ENCODE measurements around the gene GABRD. TPM values are rescaled to one million over a fixed set of nuclear protein-coding genes. Genes with fewer than 3 reads are reported as not detected.

GABRD gene
- total and polyA plus RNA-seq, 9 donors = 0.35 to 2.2 (median 0.95) TPM

DNA sequence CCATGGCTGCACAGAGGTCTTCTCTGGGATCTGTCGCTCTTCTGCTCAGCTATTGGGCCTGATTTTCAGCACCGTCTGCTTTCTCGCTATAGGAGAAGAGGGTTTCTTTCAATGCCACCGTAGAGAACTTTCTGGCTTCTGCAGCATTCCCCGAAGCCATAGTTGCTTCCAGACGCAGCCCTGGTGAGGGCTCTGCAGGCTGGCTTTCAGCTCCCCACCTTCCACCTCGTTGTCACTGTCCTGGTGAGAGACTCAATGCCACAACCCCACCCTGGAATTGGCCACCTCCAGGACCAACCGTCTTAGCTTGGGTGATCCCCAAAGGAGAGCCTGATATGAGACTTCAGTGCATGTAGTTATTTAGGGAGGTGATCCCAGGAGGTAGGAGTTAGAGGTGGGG, 19.1 kb downstream of the GABRD start:
- Histone ChIP-seq H3K27me3 (ENCODE audit: control insufficient read depth, insufficient read depth, low read length) (peaks cover 16% of the 10 kb centered on the region), H3K9me3 (replicated peaks; ENCODE audit: control insufficient read depth, low read depth, low read length) (no peaks in the 10 kb centered on the region), H3K27ac (ENCODE audit: low read length) (no peak overlapping the region), H3K4me3 (ENCODE audit: low read length) (no peak overlapping the region), H3K4me1 (ENCODE audit: control insufficient read depth, insufficient read depth, low read length) (peaks cover 10% of the 10 kb centered on the region), H3K36me3 (ENCODE audit: control insufficient read depth, insufficient read depth, low read length) (no peaks in the 10 kb centered on the region)
- no peak for DNase-seq
- 85% methylated on average over 7 of the region's 8 CpGs for WGBS (ENCODE audit: insufficient coverage)

DNA sequence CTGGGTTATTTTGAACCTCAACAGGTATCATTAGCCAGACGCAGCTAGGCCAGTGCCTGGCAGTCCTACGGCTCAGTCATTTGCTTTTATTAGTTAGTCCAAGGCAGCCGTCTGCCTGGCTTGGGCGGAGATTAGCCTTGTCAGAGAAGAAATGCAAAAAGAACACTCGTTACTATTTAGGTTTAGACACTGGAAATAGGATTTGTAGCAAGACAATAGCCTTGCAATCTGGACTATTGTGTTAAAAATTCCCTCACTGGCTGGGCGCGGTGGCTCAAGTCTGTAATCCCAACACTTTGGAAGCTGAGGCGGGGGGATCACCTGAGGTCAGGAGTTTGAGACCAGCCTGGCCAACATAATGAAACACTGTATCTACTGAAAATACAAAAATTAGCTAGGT, 20.1 kb downstream of the GABRD start:
- H3K9me3 ChIP-seq (replicated peaks; ENCODE audit: control insufficient read depth, low read depth, low read length) = no peaks in the 10 kb centered on the region
- WGBS (ENCODE audit: insufficient coverage) = 66% methylated on average over 4 of the region's 8 CpGs
- H3K27ac ChIP-seq (ENCODE audit: low read length) = no peak overlapping the region
- H3K36me3 ChIP-seq (ENCODE audit: control insufficient read depth, insufficient read depth, low read length) = no peaks in the 10 kb centered on the region
- DNase-seq = no peak
- H3K4me1 ChIP-seq (ENCODE audit: control insufficient read depth, insufficient read depth, low read length) = peaks cover 11% of the 10 kb centered on the region
- H3K27me3 ChIP-seq (ENCODE audit: control insufficient read depth, insufficient read depth, low read length) = peaks cover 14% of the 10 kb centered on the region
- H3K4me3 ChIP-seq (ENCODE audit: low read length) = no peak overlapping the region

DNA sequence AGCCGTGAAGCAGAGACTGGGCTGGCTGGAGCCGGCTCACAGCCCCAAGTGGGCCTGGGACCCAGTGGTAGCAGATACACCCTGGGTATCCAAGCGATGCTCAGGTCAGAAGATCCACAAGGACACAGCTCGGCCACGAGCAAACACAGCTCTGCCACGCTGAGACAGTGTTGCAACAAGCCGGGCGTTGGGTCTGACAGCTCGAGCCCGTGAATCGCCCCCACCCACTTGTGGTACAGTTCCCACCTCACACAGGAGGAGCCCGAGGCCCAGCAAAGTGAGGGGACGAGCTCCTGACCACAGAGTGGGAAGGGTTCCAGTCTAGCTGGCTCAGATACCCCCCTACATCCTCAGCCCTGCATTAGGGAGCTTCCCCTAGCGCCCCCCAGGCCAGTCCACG, 22.2 kb downstream of the GABRD start:
- Histone ChIP-seq H3K27me3 (ENCODE audit: control insufficient read depth, insufficient read depth, low read length) (peaks cover 23% of the 10 kb centered on the region), H3K36me3 (ENCODE audit: control insufficient read depth, insufficient read depth, low read length) (no peaks in the 10 kb centered on the region), H3K4me3 (ENCODE audit: low read length) (no peak overlapping the region), H3K27ac (ENCODE audit: low read length) (no peak overlapping the region), H3K9me3 (replicated peaks; ENCODE audit: control insufficient read depth, low read depth, low read length) (no peaks in the 10 kb centered on the region), H3K4me1 (ENCODE audit: control insufficient read depth, insufficient read depth, low read length) (peaks cover 24% of the 10 kb centered on the region)
- 74% methylated on average over 14 of the region's 15 CpGs for WGBS (ENCODE audit: insufficient coverage)
- no peak for DNase-seq

DNA sequence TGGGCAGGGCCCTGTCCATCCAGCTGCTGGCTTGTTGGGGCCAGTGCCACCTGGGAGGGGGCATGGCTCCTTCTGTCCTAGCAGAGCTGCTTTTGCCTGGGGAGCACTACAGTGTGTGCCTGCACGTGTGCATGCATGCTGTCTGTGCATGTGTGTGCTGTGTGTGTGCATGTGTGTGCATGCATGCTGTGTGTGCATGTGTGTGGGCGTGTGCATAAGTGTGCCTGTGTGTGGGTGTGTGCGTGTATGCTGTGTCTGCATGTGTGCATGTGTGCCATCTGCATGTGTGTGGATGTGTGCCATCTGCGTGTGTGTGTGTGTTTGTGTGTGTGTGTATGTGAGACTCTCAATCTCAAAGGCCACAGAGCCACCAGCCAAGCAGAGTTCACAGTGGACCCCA, 22.7 kb downstream of the GABRD start:
- WGBS (ENCODE audit: insufficient coverage) = 72% methylated on average over 4 of the region's 4 CpGs
- peaks cover 27% of the 10 kb centered on the region for H3K27me3 ChIP-seq (ENCODE audit: control insufficient read depth, insufficient read depth, low read length)
- no peak overlapping the region for H3K4me3 ChIP-seq (ENCODE audit: low read length)

DNA sequence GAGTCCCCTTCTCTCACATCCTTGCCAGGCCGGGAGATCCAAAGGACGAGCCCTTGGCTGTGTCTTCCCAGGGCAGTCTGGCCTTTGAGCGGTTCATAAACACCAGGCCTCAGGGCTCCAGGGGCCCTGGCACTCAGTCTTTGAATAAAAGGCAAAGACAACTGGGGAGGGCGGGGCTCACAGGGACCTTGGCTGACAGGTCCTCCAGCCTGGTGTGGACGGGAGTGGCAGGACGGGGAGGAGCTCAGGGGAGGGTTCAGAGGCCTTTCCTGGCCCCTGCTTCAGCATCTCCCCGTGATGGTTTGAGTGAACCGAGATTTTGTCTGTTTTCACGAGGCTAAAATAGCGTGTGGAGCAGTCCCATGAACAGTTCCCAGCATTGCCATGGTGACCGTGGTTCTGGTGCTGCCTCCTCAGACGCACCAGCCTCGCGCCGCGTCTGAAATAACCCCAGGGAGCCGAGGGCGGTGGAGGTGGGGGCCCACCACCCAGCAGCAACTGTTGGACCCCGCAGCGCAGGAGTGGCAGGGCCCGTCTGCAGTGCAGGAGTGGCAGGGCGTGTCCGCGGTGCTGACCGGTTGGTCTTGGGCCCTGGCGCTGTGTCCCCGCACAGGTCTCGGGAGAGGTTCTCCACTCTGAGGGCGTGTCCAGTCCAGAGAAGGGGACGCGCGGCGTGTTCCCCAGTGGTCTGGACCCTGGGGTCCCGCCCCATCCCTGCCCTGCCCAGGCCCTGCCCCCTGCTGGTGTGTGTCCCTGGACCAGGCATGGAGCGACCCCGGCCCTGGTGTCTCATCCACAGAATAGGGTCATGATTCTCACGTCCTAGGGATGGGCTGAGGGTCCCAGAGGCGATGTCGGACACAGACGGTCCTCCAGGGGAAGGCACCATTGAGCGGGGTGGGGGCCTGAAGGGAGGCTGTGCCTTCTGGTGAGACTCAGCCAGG, 24.0 kb downstream of the GABRD start:
- WGBS (ENCODE audit: insufficient coverage) = 72% methylated on average over 38 of the region's 41 CpGs
- Histone ChIP-seq H3K4me3 (ENCODE audit: low read length) (no peak overlapping the region), H3K27me3 (ENCODE audit: control insufficient read depth, insufficient read depth, low read length) (peaks cover 38% of the 10 kb centered on the region), H3K9me3 (replicated peaks; ENCODE audit: control insufficient read depth, low read depth, low read length) (no peaks in the 10 kb centered on the region), H3K27ac (ENCODE audit: low read length) (no peak overlapping the region), H3K36me3 (ENCODE audit: control insufficient read depth, insufficient read depth, low read length) (no peaks in the 10 kb centered on the region), H3K4me1 (ENCODE audit: control insufficient read depth, insufficient read depth, low read length) (peaks cover 27% of the 10 kb centered on the region)
- no peak for DNase-seq

More for the DNA sequence above, 22.7 kb downstream of the GABRD start:
- no peak for DNase-seq
- Histone ChIP-seq H3K9me3 (replicated peaks; ENCODE audit: control insufficient read depth, low read depth, low read length) (no peaks in the 10 kb centered on the region), H3K27ac (ENCODE audit: low read length) (no peak overlapping the region), H3K4me1 (ENCODE audit: control insufficient read depth, insufficient read depth, low read length) (peaks cover 27% of the 10 kb centered on the region), H3K36me3 (ENCODE audit: control insufficient read depth, insufficient read depth, low read length) (no peaks in the 10 kb centered on the region)

DNA sequence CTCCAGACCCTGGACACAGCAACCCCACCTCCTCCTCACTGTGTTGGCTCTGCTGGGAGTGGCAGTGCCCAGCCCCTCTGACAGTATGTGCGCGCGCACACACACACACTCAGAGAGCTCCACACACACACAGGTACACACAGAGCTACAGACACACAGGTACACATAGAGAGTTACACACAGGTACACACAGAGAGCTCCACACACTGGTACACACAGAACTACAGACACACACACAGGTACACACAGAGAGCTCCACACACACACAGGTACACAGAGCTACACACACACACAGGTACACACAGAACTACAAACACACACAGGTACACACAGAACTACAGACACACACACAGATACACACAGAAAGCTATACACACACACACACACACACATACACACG, 24.7 kb downstream of the GABRD start:
- DNase-seq = no peak
- Histone ChIP-seq H3K27ac (ENCODE audit: low read length) (no peak overlapping the region), H3K36me3 (ENCODE audit: control insufficient read depth, insufficient read depth, low read length) (no peaks in the 10 kb centered on the region), H3K4me1 (ENCODE audit: control insufficient read depth, insufficient read depth, low read length) (peaks cover 27% of the 10 kb centered on the region), H3K27me3 (ENCODE audit: control insufficient read depth, insufficient read depth, low read length) (peaks cover 42% of the 10 kb centered on the region), H3K4me3 (ENCODE audit: low read length) (no peak overlapping the region), H3K9me3 (replicated peaks; ENCODE audit: control insufficient read depth, low read depth, low read length) (no peaks in the 10 kb centered on the region)
- WGBS (ENCODE audit: insufficient coverage) = 95% methylated on average over 3 of the region's 4 CpGs

DNA sequence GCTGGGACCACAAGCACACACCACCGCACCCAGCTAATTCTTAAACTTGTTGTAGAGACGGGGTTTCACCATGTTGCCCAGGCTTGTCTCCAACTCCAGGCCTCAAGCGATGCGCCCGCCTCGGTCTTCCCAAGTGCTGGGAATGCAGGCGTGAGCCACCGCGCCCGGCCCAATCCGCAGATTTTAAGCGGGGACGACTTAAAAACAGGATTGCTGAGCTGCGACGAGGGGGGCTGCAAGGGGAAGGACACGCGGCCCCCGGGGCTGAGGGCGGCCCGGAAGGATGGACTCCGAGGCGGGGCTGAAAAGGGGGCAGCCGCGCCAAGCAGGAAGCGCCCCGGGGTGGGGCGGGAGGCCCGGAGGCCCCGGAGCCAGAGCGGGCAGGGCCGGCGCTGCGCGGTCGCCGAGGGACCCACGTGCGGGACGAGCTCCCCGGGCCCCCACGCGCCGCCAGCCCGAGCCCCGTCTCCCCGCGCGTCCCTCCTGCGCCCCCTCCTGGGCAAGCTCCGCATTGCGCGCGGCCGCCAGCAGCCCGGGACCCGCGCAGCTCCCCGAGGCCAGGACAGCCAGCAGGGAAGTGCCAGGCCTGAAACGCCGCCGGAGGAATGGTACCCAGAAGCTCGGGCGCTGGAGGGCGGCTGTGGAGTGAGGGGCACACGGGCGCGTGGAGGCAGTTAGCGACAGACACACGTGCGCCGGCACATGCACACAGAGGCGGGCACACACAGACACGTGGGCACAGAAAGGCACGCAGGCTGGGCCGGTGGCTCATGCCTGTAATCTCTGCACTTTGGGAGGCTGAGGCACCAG, 25.6 kb downstream of the GABRD start:
- peak; percentile 75 for DNase-seq
- peak overlapping the region; percentile 15 for H3K4me3 ChIP-seq (ENCODE audit: low read length)

DNA sequence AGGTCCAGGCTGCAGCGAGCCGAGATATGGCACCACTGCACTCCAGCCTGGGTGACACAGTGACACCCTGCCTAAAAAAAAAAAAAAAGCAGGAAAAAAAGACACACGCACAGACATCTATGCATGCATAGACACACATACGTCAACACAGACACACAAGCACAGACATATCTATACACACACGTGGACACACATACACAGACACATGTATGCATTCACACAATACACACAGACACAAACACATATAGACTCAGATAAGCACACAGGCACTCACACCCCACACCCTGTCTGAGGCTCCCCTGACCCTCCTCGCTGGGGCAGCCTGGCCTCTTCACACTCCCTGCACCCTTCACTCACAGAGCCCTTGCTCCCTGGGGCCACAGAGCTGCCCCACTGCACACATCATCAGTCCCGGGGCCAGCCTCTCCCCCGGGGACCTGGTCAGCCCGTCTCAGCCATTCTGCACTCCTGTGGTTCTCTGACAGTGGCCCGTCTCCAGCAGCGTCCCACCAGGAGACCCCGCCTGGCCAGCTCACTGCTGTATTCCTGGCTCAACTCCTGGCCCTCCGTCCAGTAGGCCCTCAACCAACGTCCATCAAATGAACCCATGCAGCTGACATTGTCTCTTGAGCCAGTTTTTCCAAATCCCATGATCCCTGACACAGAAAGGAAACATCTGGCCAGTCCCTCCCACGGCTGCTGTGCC, 26.5 kb downstream of the GABRD start:
- Histone ChIP-seq H3K4me3 (ENCODE audit: low read length) (no peak overlapping the region), H3K4me1 (ENCODE audit: control insufficient read depth, insufficient read depth, low read length) (peaks cover 32% of the 10 kb centered on the region), H3K27ac (ENCODE audit: low read length) (peak overlapping the region; percentile 13), H3K27me3 (ENCODE audit: control insufficient read depth, insufficient read depth, low read length) (peaks cover 49% of the 10 kb centered on the region), H3K36me3 (ENCODE audit: control insufficient read depth, insufficient read depth, low read length) (no peaks in the 10 kb centered on the region), H3K9me3 (replicated peaks; ENCODE audit: control insufficient read depth, low read depth, low read length) (no peaks in the 10 kb centered on the region)
- WGBS (ENCODE audit: insufficient coverage) = 41% methylated on average over 14 of the region's 15 CpGs
- DNase-seq = peak; percentile 85

More for the DNA sequence above, 25.6 kb downstream of the GABRD start:
- H3K9me3 ChIP-seq (replicated peaks; ENCODE audit: control insufficient read depth, low read depth, low read length) = no peaks in the 10 kb centered on the region
- H3K27me3 ChIP-seq (ENCODE audit: control insufficient read depth, insufficient read depth, low read length) = peaks cover 46% of the 10 kb centered on the region
- 7% methylated on average over 74 of the region's 75 CpGs for WGBS (ENCODE audit: insufficient coverage)
- peaks cover 30% of the 10 kb centered on the region for H3K4me1 ChIP-seq (ENCODE audit: control insufficient read depth, insufficient read depth, low read length)
- no peaks in the 10 kb centered on the region for H3K36me3 ChIP-seq (ENCODE audit: control insufficient read depth, insufficient read depth, low read length)
- H3K27ac ChIP-seq (ENCODE audit: low read length) = no peak overlapping the region

DNA sequence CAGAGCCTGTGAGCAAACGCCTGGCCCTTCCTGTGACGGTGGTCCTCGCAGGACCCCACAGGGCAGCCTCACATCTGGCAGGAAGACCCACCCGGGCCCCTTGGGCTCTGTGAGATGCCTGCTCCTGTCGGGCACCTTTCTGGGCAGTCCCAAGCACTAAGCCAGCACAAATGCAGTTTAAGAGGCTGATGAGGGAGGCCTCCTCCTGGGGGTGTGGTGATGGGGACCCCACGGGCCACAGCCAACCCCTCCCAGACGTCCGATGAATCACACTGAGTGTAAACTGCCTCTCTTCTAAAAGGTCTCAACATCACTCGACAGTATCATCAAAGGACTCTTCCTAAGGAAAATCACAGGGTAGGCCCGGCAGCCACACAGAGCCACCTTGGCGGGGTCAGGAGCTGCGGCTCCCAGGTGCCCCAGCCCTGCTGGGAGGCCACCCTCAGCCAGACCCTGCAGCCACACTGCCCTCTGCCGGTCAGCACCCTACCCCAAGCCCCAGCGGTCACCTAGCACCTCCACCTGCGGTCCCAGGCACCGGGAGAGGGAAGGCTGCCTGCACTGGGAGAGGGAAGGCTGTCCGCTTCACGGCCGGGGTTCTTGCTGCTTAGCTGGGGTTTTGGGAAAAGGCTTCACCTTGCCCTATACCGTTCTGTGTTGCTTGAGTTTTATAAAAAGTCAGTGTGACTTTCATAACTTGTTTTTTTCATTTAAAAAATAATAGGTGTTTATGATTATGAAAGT, 27.2 kb downstream of the GABRD start:
- peaks cover 56% of the 10 kb centered on the region for H3K27me3 ChIP-seq (ENCODE audit: control insufficient read depth, insufficient read depth, low read length)
- H3K9me3 ChIP-seq (replicated peaks; ENCODE audit: control insufficient read depth, low read depth, low read length) = no peaks in the 10 kb centered on the region
- H3K27ac ChIP-seq (ENCODE audit: low read length) = peak overlapping the region; percentile 13
- no peak overlapping the region for H3K4me3 ChIP-seq (ENCODE audit: low read length)
- H3K36me3 ChIP-seq (ENCODE audit: control insufficient read depth, insufficient read depth, low read length) = no peaks in the 10 kb centered on the region
- DNase-seq = no peak
- WGBS (ENCODE audit: insufficient coverage) = 37% methylated on average over 11 of the region's 20 CpGs
- H3K4me1 ChIP-seq (ENCODE audit: control insufficient read depth, insufficient read depth, low read length) = peaks cover 34% of the 10 kb centered on the region

All from muscle of leg (tissue), 11 donors.